MV-4-11 (cell line): ENCODE measurements around the gene COX7A1.
"Not testable (repeated sequence)": the region's sequence is repeated elsewhere in the genome, so short reads cannot be mapped to it uniquely, and the experiment has no call there.

Experiments used
- DNase-seq: peaks from one replicate; lab custom pipeline; 2025; lab: John Stamatoyannopoulos, UW

The COX7A1 gene

DNA sequence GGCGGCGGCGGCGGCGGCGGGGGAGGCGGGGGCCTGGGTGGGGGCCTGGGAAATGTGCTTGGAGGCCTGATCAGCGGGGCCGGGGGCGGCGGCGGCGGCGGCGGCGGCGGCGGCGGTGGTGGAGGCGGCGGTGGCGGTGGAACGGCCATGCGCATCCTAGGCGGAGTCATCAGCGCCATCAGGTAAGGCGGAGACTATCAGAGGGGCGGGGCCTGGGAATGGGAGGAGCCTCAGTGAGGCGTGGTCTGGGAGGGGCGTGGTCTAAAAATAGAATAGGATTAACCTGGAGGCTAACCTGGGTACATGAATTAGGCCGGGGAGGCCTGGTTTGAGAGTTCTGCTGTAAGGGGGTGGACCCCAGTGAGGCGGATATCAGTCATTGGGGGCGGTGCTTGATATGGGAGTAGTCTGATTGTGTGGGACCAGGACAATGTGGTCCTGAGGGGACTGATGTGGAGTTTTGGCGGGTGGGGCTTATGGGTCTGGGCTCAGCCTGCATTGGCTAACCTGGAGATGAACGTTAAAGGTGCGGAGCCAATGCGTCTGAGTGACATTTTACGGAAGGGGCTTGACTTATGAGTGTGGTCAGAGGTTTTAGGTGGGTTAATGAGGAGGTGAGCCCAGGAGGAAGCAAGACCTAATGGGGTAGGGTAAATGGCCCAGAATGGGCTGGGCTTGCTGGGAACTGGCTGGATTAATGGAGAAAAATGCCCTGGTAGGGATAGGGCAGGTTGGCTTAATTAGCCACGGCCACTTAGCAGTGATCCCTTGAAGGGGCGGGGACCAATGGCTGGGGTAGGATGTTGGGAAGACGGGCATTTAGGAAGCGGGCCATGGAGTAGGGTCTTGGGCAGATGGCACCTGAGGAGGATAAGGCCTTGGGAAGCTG lies 11.0 kb downstream of the COX7A1 start:
- DNase-seq, result peak; percentile 70

DNA sequence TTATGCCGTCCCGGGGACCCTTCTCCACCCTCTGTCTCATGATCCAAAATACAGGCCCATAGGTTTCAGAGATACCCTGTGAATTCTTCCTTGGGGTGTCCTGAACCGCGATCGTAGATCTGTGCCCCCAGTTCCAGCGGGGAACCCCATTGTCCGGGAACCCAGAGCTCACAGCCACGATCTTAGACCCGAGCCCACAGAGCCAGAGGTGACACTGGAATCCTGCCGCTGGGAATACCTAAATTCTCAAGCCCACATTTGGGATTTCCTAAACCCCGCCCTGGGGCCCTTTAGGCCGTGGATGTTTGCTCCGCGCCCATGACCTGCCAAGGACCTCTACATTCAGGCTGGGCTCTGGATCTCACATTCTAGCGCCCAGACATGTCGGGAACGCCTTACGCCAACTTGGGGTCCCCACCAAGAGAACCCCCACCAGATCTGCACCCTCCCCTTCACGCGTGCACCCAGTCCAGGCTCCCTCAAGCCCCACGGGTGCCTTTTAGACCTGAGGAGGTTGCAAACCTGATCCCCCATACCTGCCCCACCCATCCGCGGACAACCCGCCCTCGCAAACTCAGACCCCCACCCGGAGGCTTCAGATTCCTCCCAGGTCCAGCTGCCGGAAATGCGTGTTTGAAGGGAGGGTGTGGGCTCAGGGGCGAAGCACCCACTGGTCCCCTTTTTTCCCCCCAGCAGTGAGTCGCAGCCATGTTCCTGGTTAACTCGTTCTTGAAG lies 11.8 kb downstream of the COX7A1 start:
- DNase-seq, result peak; percentile 48

- peak; percentile 97 for DNase-seq
Observed at GRCh38 chr19:36139473-36140303, 12.6 kb downstream of the COX7A1 start, which contains the start of gene CAPNS1. Gene CAPNS1, plus strand, starts transcription at chr19:36140066. Its CDS starts 946 bp downstream, at chr19:36141012.

- DNase-seq, result no peak
Observed at GRCh38 chr19:36139120-36139472, 13.2 kb downstream of the COX7A1 start.

GRCh38 chr19:36136964-36137686 lies 15.1 kb downstream of the COX7A1 start:
- DNase-seq, result peak; percentile 29

DNA sequence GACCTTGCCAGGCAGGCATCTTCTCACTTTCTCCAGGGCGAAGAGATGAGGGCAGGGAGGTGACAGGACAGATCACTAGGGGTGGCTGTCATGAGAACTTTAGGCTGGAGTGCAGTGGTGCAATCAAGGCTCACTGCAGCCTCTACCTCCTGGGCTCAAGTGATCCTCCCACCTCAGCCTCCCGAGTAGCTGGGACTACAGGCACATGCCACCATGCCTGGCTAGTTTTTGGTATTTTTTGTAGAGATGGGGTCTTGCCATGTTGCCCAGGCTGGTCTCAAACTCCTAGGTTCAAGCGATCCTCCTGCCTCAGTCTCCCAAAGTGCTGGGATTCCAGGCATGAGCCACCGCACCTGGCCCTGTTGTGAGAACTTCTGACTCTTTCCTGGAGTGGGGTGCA lies 17.4 kb downstream of the COX7A1 start:
- DNase-seq, result not testable (repeated sequence)

DNA sequence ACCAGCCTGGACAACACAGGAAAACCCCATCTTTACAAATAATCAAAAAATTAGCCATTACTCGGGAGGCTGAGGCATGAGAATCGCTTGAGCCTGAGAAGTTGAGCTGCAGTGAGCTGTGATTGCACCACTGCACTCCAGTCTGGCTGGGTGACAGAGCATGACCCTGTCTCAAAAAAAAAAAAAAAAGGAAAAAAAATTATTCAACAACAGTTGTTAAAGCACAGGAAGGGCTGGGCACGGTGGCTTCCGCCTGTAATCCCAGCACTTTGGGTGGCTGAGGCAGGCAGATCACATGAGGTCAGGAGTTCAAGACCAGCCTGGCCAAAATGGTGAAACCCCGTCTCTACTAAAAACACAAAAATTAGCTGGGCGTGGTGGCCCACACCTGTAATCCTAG lies 21.0 kb downstream of the COX7A1 start:
- peak; percentile 93 for DNase-seq

DNA sequence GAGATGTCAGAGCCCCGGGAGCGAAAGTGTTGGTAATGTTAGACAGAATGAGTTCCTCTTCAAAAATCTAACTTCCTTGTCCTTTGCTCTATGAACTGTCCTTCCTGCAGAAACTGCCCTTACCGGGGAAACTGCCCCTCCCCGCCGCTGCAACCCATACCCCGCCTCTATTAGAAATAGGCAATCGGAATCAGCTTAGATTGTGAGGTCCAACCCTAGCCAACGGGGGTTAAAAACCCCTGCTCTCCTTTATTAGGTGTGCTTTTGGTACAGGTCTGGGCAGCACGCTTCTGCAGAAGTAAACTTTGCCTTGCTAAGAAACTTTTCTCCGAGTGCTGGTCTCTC lies 23.9 kb downstream of the COX7A1 start:
- DNase-seq, result peak; percentile 89

- no peak for DNase-seq
Observed at GRCh38 chr19:36125557-36125956, 26.7 kb downstream of the COX7A1 start.

- peak; percentile 11 for DNase-seq
Observed at GRCh38 chr19:36121486-36122124, 30.6 kb downstream of the COX7A1 start.

DNA sequence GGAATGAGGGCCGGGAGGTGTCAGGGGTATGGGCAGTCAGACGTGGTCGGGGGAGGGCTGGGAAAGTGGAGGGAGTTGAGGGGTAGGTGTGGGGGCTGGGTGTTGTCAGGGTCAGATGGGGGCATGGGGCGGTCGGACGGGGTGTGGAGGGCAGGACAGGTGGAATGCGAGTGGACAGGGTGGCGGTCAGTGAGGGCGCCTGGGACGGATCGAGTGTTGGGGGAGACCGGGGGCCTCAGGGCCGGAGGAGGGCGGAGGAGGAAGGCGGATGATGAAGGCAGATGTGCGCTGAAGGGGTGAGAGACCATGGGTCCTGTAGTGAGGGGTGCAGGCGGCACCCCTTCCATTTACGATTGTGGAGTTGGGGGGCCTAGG lies 31.3 kb downstream of the COX7A1 start:
- no peak for DNase-seq

DNA sequence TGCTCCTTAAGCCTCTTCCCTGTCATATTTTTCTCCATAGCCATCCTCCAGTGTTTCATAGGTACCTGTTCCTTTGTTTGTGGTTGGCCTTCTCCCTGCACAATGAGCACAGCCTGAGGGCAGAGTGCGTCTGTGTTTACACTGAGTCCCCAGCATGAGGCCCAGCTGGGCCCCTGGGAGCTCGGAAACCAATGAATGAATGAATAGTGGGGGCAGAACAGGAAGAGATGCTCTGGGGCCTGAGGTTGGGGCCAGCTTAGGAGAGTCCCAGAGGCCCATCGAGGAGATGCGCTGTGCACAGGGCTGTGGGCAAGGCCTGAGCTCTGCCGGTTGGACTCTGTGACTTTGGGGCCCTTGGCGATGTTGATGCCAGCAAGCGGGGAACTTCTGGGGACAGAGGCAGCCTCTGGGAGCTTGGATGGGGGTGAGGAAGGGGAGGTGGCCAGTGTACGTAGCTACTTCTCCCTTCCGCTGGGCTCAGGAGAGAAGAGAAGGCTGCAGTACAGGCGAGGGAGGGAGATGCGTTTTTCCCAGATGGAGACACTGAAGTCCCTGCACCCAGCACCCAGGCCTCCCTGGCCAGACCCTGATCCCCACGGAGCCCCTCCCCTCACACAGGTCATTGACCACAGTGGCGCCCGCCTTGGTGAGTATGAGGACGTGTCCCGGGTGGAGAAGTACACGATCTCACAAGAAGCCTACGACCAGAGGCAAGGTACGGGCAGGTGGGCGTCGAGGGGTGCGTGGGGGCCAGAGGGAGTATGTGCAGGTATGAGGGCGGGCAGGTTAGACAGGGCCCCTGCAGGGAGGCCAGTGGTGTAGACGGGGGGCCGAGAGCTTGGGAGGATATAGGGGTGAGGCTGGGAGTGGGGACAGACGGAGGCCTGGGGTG lies 31.9 kb downstream of the COX7A1 start:
- no peak for DNase-seq

- no peak for DNase-seq
Observed at GRCh38 chr19:36116344-36116637, 36.0 kb downstream of the COX7A1 start.

- DNase-seq, result no peak
Observed at GRCh38 chr19:36115453-36116343, 36.5 kb downstream of the COX7A1 start, which contains the start of gene TBCB. Gene TBCB, plus strand, starts transcription at chr19:36115468. Its CDS starts 93 bp downstream, at chr19:36115561.

DNA sequence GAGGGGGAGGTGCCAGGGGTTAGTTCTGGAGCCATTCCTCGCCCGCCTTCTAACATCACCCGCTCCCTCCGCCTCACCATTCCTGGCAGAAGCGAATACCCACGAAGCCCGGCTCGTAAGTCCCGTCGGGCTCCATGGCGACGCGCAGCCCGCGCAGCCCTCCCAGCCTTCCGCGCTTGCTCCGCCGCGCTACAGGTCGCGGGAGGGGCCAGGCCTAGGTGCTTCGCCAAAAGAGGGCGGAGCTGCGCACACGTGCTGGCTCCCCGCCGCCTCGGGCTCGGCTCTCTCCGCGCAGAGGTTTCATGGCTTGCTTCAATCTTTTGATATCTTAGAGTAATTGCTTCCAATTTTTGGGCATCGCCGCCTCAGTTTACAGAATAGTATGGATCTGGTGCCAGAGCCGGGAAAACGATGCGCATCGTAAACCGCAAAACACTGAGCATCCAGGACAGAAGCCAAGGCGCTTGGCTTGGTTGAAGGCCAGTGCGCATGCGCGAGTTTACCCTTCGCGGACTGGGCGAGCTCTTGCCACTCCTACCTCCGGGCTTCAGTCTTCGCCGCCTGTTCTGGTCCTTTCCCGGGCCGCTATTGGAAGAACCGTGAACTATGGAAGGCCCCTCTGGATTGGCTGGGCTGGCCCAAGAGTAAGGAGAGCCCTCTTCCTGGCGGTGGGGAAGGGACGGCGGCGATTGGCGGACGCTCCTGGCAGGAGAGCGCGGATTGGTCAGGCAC lies 37.4 kb downstream of the COX7A1 start, which contains the start of gene POLR2I:
Gene POLR2I, minus strand, starts transcription at position 155 of the 732 bp plus-strand sequence. Its CDS starts 19 bp downstream, at position 136.
- DNase-seq, result peak; percentile 100

DNA sequence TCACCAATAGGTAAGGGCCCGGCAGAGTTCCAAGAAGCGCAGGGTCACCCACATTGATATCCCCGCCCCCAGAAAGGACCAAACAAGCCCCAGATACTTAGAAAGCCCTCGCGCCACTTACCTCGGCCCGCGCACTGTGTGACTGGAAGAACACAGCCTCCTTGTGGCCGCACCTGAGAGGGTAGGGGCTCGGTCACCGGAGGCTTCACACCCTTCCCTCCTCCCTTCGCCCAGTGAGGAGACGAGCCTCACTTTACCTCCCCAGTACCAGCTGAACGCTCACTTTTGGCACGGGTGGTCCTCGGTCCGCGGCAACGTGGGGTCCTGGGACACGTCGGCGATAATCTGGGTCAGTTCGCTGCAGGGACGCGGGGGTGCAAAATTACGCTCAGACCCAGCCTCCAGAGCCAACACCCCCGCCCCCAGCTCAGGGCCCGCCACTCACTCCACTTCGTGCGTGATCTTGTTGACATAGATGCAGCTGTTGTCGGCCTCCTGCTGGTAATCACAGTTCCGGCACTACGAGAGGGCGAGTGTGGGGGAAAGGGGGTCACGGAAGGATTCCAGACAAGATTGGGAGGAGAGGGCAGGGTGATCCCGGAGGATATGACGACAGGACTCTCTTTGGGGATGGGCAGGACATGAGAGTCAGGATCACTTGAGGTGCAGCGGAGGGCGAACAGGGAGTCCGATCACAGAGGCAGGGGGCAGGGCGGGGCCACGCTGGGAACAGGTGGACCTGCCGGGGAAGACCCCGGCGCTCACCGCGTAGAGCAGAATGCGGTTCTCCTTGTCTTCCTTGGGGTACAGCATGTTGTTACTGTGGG lies 38.1 kb downstream of the COX7A1 start:
- DNase-seq, result no peak

GRCh38 chr19:36113425-36113824 lies 38.8 kb downstream of the COX7A1 start:
- DNase-seq, result no peak
